HG02970 (cell line): Measurements from ENCODE around the gene RPLP2.

Experiments used
- ATAC-seq: cut with Tn5 transposase; IDR thresholded peaks from one replicate; pipeline ENCODE4 v1.9.1; 2021; ENCODE audit warnings: mild to moderate bottlenecking, moderate library complexity, moderate number of reproducible peaks; ENCODE audit not compliant: unreplicated experiment, low FRiP score

RPLP2 gene

GRCh38 chr11:861105-861479 is 51.3 kb downstream of the RPLP2 start:
- no peak for ATAC-seq

- ATAC-seq: no peak
Measured at GRCh38 chr11:862081-862661, 52.4 kb downstream of the RPLP2 start.
